ENCODE data around the gene C1orf35. TPM values are rescaled to one million over a fixed set of nuclear protein-coding genes. Genes with fewer than 3 reads are reported as not detected.

The C1orf35 gene
- total RNA-seq: 27.7 and 43.7 TPM in 2 replicates
- 36.2 and 37.2 TPM in 2 replicates for polyA plus RNA-seq

- H3K4me1 ChIP-seq (ENCODE audit: low read depth): no peaks in the 10 kb centered on the region
- no peaks in the 10 kb centered on the region for H3K27me3 ChIP-seq
- peak; percentile 93 to 95 for DNase-seq (ENCODE audit: low read depth in 1 of 2, low spot score in 1 of 2)
- no peak for TF ChIP-seq CTCF (IDR thresholded peaks at IDR 0.05; ENCODE audit: low read depth, low read length)
- H3K36me3 ChIP-seq: peaks cover 28% of the 10 kb centered on the region
- peak within 1 kb of the TSS; percentile 92 for H3K4me3 ChIP-seq
- peak within 1 kb of the TSS; percentile 90 for H3K27ac ChIP-seq
- no peaks in the 10 kb centered on the region for H3K9me3 ChIP-seq (ENCODE audit: low read depth)
Measured at GRCh38 chr1:228102791-228103620, at the start of gene C1orf35. Gene C1orf35, minus strand, starts transcription at chr1:228103325. Its CDS starts 98 bp downstream, at chr1:228103227.

- H3K4me3 ChIP-seq: no peak overlapping the region
- no peak for TF ChIP-seq CTCF (IDR thresholded peaks at IDR 0.05; ENCODE audit: low read depth, low read length)
- no peak for DNase-seq (ENCODE audit: low read depth in 1 of 2, low spot score in 1 of 2)
- H3K4me1 ChIP-seq (ENCODE audit: low read depth): peaks cover 5% of the 10 kb centered on the region
- H3K27me3 ChIP-seq: no peaks in the 10 kb centered on the region
- no peaks in the 10 kb centered on the region for H3K9me3 ChIP-seq (ENCODE audit: low read depth)
- no peaks in the 10 kb centered on the region for H3K36me3 ChIP-seq
- H3K27ac ChIP-seq: no peak overlapping the region
Measured at GRCh38 chr1:228152918-228153258, 49.8 kb upstream of the C1orf35 start.

GRCh38 chr1:228152097-228152917, 49.2 kb upstream of the C1orf35 start:
- no peak for DNase-seq (ENCODE audit: low read depth in 1 of 2, low spot score in 1 of 2)

GRCh38 chr1:228151180-228151925, 48.2 kb upstream of the C1orf35 start:
- no peaks in the 10 kb centered on the region for H3K36me3 ChIP-seq
- no peaks in the 10 kb centered on the region for H3K27me3 ChIP-seq
- no peak for TF ChIP-seq CTCF (IDR thresholded peaks at IDR 0.05; ENCODE audit: low read depth, low read length)
- DNase-seq (ENCODE audit: low read depth in 1 of 2, low spot score in 1 of 2): no peak
- H3K9me3 ChIP-seq (ENCODE audit: low read depth): no peaks in the 10 kb centered on the region
- no peak overlapping the region for H3K4me3 ChIP-seq
- H3K27ac ChIP-seq: no peak overlapping the region
- peaks cover 5% of the 10 kb centered on the region for H3K4me1 ChIP-seq (ENCODE audit: low read depth)

More at GRCh38 chr1:228152097-228152917, 49.2 kb upstream of the C1orf35 start:
- Histone ChIP-seq H3K4me3 (no peak overlapping the region), H3K27me3 (no peaks in the 10 kb centered on the region), H3K36me3 (no peaks in the 10 kb centered on the region), H3K9me3 (ENCODE audit: low read depth) (no peaks in the 10 kb centered on the region), H3K27ac (no peak overlapping the region), H3K4me1 (ENCODE audit: low read depth) (peaks cover 5% of the 10 kb centered on the region)
- no peak for TF ChIP-seq CTCF (IDR thresholded peaks at IDR 0.05; ENCODE audit: low read depth, low read length)

- Histone ChIP-seq H3K27ac (peak overlapping the region; percentile 34), H3K9me3 (ENCODE audit: low read depth) (no peaks in the 10 kb centered on the region), H3K27me3 (no peaks in the 10 kb centered on the region), H3K36me3 (no peaks in the 10 kb centered on the region), H3K4me3 (no peak overlapping the region), H3K4me1 (ENCODE audit: low read depth) (peaks cover 5% of the 10 kb centered on the region)
- TF ChIP-seq CTCF (IDR thresholded peaks at IDR 0.05; ENCODE audit: low read depth, low read length): no peak
- DNase-seq (ENCODE audit: low read depth in 1 of 2, low spot score in 1 of 2): peak in 1 of 2 donors; percentile 96
Measured at GRCh38 chr1:228150461-228151179, 47.5 kb upstream of the C1orf35 start.
